Measurements from ENCODE around the gene TMX4.
"Not testable (repeated sequence)": the region's sequence is repeated elsewhere in the genome, so short reads cannot be mapped to it uniquely, and the experiment has no call there.

TMX4 gene

GRCh38 chr20:7966176-7966575 is 53.4 kb downstream of the TMX4 start:
- ChIA-PET CTCF (no interaction called here), POLR2A (ENCODE audit: low non-redundant PET) (no interaction called here)
- TF ChIP-seq CTCF (conservative IDR thresholded peaks at IDR 0.05; ENCODE audit: low read depth) = no peak
- DNase-seq (ENCODE audit: low spot score) = no peak
- H3K27ac ChIP-seq = no peak overlapping the region

- H3K27ac ChIP-seq = no peak overlapping the region
- ChIA-PET POLR2A (ENCODE audit: low non-redundant PET) (no interaction called here), CTCF (no interaction called here)
- DNase-seq (ENCODE audit: low spot score) = no peak
- TF ChIP-seq CTCF (conservative IDR thresholded peaks at IDR 0.05; ENCODE audit: low read depth) = no peak
These were observed 60.1 kb downstream of the TMX4 start for GRCh38 chr20:7959484-7959883.

GRCh38 chr20:7956561-7956960 is 63.0 kb downstream of the TMX4 start:
- POLR2A ChIA-PET (ENCODE audit: low non-redundant PET); DNase-seq (ENCODE audit: low spot score); CTCF ChIA-PET; H3K27ac ChIP-seq: not testable (repeated sequence)

- no peak for TF ChIP-seq CTCF (conservative IDR thresholded peaks at IDR 0.05; ENCODE audit: low read depth)
- POLR2A ChIA-PET (ENCODE audit: low non-redundant PET) = no interaction called here
- CTCF ChIA-PET = interaction anchor here (0.9 kb wide), 1 partner anchor 14 kb away, joined by 3 read pairs; no protein-coding TSS in a partner anchor
These were observed 69.2 kb downstream of the TMX4 start for GRCh38 chr20:7950387-7950786.

GRCh38 chr20:7943891-7944290 is 75.7 kb downstream of the TMX4 start:
- POLR2A ChIA-PET (ENCODE audit: low non-redundant PET) = no interaction called here
- H3K27ac ChIP-seq = no peak overlapping the region
- TF ChIP-seq CTCF (conservative IDR thresholded peaks at IDR 0.05; ENCODE audit: low read depth) = no peak
- DNase-seq (ENCODE audit: low spot score) = no peak
- CTCF ChIA-PET = no interaction called here

More at GRCh38 chr20:7950387-7950786, 69.2 kb downstream of the TMX4 start:
- no peak overlapping the region for H3K27ac ChIP-seq
- DNase-seq (ENCODE audit: low spot score) = no peak

- no peak for TF ChIP-seq CTCF (conservative IDR thresholded peaks at IDR 0.05; ENCODE audit: low read depth)
- no peak for DNase-seq (ENCODE audit: low spot score)
- H3K27ac ChIP-seq = no peak within 1 kb of the TSS
- ChIA-PET CTCF (interaction anchor here (1.0 kb wide), 1 partner anchor 197 kb away, joined by 3 read pairs; no protein-coding TSS in a partner anchor), POLR2A (ENCODE audit: low non-redundant PET) (no interaction called here)
These were observed 79.2 kb downstream of the TMX4 start, which contains the start of gene HAO1 for GRCh38 chr20:7940341-7940740. Gene HAO1, minus strand, starts transcription at chr20:7940458. Its CDS starts 36 bp downstream, at chr20:7940422.

GRCh38 chr20:7939663-7940062 is 79.9 kb downstream of the TMX4 start:
- ChIA-PET POLR2A (ENCODE audit: low non-redundant PET) (no interaction called here), CTCF (no interaction called here)
- DNase-seq (ENCODE audit: low spot score) = no peak
- TF ChIP-seq CTCF (conservative IDR thresholded peaks at IDR 0.05; ENCODE audit: low read depth) = no peak
- H3K27ac ChIP-seq = no peak overlapping the region
